NCI-H2107 (cell line): ENCODE results near the gene RUNX2.

Experiments used
- DNase-seq: peaks from one replicate; lab custom pipeline; 2025; lab: John Stamatoyannopoulos, UW

The RUNX2 gene

DNA sequence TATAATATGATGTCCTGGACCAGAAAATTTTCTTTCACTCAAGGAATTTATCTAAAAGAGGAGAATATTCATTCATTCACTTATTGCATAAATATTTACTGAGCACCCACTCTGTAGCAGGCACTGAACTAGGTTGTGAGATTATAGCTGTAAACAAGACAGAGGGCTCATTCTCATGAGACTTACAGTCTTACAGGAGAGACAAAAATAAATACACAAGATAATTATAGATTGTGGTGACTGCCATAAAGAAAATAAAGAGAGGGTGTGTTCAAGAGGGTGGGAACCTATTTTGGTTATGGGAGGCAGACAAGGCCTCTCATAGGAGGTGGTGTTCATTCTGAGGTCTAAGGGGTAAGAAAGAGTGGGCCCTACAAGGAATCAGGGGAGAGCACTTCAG lies 159.5 kb downstream of the RUNX2 start:
- no peak for DNase-seq

DNA sequence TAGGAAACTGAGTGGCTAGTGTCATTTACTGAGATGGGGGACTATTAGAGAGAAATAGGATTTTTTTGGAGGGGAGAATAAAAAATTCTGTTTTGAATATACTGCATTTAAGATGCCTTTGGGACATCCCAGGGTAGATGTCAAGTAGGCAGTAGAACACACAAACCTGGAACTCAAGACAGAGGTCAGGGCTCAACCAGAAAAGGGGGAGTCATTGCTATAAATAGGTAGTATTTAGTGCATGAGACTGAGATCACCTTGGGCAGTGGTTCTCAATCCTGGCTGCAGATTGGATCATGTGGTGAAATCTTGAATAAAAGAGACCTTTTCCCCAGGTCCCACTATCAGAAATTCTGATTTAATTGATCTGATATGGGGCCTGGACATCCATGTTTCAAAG lies 160.1 kb downstream of the RUNX2 start:
- no peak for DNase-seq

DNA sequence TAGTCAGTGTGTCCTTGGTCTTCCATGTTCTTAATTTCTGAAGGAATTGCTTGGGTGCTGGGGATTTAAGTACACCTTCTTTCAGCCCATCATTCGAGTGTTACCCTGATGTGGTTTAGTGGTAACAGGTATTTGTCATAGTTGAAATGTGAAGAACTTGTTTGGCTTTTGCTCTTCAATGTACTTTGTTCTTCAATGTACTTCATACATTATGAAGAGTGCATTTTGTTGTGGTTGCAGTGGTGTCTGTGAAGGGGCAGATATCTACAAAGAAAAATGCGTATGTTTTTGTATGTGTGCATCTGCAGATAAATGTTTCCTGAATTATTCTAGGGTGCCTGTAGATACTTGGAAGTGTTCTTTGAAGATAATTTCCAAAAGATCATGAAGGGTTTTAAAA lies 160.8 kb downstream of the RUNX2 start:
- no peak for DNase-seq

DNA sequence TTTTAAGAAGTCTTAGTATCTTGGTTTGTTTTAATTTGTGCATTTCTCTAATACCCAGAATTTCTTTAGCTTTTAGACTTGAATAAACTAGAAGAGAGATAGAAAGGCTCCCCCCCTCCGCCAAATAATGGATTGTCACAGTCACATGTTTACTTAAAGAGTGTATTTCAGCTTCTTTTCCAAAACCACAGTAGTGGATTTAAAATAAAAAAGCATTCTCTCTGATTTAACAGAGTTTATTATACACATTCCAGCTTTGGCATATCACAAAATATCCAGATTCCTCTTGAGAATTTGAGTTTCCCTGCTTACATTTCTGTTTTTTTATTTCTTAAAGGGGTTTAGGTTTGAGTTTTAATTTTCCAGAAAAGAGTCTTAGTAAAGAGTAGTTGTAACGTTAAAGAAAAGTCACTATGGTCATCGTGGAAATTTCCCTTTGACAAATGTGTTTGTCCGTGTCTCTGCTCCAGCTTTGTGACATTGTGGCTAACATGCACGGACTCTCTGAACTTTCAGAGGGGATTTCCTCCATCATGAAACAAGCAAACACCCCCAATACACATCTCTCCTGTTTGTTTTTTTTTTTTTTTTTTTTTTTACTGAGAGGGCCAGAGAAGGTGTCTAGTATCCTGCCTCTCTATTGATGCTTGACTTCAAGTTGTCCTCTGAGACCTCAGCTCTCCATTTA lies 163.1 kb downstream of the RUNX2 start:
- no peak for DNase-seq

DNA sequence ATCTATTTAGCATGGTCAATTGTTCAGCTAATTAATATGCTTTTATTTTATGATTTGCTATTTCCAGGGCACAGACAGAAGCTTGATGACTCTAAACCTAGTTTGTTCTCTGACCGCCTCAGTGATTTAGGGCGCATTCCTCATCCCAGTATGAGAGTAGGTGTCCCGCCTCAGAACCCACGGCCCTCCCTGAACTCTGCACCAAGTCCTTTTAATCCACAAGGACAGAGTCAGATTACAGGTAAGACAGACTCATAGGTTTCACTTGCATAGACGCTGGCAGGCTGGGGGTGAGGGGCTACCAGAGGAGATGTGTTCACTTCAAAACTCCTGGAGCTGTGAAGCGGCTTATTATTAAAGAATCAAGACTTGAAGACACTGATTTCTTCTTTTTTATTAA lies 163.7 kb downstream of the RUNX2 start:
- no peak for DNase-seq

DNA sequence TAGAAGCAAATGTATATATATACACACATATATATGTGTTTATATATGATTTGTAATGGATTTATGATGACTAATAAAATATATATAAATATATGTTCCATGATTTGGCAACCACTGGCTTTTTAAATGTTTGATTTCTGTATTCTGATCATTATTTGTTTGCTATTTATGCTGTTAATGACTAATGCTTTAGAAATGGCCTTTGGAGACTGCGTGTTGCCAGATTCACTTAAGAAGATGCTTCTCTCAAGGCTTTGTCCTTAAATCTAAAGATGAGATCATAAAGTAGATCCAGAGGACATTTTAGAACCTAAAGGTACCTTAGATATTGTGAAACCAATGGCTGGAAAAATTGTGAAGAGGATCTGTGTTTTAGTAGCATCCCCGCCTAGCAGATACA lies 165.6 kb downstream of the RUNX2 start:
- no peak for DNase-seq

DNA sequence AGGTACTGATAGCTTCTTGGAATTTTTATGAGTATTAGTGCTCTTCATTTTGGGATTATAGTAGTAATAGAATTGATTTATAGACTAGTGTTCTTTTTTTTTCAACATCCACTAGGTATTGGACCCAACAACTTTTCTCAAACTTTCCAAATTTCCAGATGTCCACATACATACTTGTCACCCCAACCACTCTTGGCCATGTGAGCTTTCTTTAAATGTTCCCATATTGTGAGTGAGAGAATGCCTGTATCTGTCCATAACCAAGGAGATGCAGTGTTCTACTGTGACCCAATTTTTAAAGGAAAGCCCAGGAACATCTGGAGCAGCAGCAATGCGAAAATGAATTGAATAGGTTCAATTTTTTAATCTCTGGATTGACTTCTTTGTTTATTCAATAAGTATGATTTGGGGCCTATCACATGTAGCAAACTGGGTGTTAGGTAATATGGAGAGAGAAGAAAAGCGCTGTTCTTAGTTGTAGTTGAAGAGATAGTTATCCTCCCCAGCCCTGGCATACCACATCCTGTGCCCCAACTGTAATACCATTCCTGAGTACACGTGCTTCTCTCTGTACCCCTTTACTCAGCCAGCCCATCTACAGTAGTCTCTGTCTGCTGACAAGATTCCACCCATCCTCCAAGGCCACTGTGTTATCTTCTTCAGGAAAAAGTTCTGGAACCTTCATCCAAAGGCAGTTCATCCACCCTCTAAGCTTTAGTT lies 166.4 kb downstream of the RUNX2 start:
- DNase-seq: no peak

DNA sequence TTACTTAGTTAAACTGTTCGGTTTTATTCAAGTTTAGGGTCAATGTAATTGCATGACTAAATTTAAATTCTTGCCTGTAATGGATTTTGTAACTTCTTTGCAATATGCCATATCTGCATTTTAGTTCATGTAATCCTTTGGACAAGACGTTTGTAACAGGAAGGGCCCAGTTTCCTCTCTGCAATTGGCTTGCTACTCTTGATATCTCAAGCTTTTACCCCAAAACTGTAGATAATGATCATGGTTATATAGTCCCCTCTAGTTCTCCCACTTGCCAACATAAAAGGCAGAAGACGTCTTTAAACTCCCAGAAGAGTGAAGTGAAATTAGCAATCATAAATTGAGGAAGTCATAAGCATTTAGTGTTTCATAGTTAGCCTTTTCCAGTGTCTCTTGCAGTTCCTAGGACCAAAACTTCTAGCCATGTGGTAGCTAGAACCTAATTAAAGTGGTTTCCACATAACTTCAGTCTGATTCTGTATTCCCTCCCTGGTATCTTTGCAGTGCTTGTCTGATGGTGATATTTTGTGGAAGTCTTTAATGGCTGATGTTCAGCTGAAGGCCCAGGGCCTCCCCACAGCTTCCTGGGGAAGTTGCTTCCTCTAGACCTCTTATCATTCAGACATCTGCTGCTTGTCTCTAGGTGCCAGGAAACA lies 167.4 kb downstream of the RUNX2 start:
- DNase-seq: no peak

DNA sequence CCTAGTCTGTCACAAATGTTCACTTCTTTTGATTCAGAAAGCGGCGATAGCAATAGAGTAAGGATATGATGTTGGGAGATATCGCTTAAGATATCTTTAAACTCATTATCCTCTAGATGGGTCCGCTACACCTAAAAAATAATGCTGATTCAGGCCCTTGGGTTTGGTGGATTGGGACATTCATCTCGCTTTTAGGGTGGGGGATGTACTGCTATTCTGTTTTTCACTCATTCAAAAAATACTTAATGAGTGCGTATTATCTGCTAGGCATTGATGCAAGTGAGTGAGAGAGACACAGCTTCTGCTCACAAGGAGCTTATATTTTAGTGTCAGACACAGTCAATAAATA lies 167.9 kb downstream of the RUNX2 start:
- no peak for DNase-seq

DNA sequence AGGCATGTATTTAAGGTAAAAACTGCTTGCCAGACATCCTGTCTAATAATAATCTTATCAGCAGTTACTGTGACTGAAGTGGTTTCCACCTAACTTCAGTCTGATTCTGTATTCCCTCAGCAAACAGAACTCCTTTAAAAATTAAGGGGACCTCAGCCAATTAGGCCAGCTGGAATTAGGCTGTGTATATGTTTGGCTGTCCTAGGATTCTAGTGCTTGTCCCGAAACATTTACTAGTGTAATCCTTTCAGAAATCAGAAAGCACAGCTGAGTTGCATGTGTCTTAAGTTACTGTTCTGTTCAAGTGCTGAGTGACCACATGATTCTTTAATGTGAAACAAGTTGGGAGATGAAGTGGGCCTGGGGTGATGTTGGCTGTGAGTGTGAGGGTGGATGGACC lies 170.5 kb downstream of the RUNX2 start:
- DNase-seq: no peak

DNA sequence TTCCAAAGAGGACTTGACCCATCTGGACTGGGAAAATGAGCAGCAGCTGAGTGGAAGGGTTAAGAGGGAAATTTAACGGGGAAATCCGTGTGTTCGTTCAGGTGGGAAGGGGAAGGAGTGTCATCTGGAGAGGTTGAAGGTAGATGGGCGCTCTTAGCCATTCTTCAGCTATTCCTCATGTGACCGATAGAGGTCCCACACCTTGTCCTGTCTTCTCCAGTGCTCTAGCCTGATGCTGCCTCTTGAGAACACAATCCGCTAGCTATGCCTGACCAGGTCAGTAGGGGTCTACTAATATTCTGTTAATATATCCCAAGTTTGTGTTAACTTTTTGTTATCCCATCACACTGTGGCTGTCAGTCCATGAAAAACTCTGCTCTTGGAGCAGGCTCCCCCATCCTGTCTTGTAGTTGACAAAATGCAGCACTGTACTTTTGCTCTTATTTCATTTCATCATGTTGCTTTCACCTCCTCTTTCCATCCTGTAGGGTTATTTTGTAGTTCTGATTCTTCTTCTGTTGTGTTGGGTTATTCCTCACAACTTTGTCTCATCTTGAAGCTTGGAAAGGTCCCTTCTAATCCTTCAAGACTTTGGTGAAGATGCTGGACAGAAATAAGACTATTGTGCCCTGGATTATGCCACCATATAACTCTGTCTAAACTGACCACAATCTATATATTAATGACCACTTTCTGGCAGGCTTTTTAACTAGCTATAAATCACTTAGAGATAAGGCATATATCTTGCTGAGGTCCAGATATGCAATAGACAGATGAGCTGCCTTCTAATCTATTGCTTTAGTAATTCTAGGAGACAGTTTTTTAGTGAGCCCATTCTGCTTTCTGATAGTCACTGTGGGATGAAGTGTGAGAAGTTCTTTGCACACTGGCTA lies 173.0 kb downstream of the RUNX2 start:
- DNase-seq: no peak

DNA sequence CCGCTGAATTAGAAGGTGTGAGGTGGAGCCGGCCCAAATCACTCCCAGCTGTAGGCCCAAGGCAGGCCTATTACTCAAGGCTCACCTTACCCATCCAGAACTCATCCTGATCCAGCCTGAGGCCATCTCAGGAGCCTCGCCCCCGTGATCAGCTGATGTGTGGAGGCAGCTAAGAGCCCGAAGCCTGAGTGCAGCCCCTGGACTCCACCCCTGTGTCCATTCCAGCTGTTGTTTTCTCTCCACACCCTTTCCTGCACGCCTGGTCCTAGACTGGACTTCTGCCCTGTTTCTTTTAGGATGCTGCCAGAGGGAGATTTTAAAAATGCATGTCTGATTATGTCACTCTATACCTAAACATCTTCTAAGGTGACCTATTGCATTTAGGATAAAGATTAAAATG lies 174.3 kb downstream of the RUNX2 start:
- no peak for DNase-seq

DNA sequence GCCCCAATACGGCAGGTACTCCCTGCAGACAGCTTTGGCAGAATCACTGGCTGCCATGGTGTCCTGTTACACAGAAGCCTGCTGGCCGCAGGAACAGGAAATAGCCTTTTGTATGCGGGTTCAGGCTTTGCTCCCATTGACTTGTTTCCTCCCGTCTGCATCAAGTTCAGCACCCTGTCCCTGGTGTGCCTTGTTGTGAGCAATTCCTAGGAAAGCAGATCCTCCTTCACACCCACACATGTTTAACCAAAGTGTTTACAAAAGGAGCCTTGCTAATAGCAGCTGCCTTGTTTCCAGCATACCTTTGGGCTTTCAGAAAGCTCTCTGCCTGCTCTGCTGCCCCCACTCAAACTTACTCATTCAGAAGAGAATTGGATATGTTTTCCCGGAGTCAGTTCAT lies 176.8 kb downstream of the RUNX2 start:
- DNase-seq: no peak

DNA sequence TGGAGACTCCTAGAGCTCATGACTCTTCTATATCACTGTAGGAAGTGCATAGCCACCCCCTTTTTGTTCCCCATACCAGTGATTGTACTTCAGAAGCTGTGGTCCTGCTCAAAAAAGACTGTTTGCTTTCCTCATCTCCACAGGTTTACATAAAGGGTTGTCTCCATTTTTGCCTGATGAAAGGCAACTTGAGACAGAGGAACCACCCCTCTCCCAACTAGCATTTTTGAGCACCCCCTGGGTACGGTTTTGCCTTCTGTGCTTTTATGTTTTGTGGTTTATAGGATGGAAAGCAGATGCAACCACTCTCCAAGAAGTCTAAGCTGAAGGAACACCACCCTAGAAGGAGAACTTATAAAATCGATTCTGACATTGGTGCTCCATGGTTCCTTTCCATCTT lies 177.3 kb downstream of the RUNX2 start:
- no peak for DNase-seq

DNA sequence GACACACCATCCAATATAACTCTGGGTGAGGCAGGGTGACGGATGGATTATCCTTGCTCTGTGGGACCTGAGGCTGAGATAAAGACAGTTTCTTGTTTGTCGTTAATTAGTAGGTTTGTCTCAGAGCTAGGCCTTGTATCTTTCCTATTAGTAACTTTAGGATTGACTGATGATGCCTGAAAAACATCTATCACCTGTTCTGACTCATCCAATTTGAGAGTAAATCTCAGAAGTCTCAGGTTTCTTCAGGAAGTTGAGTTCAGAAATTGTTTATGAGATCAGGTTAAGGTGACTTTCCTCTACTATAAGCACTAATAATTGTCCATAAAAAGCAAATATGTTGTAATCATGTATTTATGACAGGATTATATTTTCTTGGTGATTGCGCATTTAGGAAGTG lies 179.1 kb downstream of the RUNX2 start:
- no peak for DNase-seq

DNA sequence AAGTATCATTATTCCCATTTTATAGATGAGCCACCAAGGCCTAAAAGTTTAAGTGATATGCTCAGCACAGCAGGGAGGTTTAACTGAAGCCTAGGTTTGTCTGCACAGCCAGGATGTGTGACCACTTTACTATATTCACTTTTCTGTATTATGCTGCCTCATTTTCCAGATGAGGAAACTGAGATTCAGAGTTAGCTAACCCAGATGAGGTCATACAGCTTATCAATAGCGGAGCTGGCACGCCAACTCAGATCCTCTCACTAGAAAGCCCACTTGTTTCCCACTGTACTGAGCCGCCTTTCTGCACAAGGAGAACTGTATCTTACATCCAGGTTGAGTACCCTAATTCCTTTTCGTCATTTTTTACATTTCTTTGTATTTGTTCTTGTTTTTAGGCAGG lies 181.3 kb downstream of the RUNX2 start:
- no peak for DNase-seq

DNA sequence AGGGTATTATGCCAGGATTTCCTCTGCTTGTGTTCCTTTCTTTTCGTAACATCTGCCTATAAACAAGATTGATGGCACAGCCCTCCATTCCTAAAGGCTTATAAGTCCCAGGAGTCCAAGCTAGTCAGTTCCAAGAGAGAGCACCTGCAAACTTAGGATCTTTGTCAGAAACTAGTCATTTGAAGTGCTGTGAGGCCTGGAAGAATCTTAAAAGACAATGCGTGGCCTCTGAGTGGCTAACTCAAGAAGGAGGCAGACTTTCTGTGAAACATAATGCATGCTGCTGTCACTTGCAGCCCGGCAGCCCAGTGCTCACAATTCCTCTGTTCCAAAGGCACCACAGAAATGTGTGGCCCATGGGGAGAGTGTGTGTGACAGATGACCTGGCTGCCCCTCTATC lies 184.6 kb downstream of the RUNX2 start:
- DNase-seq: no peak

DNA sequence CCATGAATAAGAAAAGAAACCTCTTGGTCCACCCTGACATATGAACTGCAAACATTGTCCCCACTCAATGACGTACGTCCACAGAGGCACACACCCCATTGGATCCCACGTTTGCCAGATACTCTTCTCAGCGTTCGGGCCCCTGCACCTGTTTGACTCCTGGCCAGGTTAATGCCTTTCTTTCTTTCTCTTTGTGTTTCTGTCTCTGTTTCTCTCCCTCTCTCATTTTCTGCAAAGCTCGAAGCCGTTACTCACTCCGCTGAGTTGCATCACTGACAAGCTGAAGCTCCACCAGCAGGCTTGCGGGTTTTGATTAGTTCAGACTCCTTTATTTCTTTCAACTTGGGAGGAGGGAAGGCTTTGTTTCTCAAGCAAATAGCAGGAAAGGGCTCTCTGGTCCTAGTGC lies 185.1 kb downstream of the RUNX2 start:
- DNase-seq: no peak

DNA sequence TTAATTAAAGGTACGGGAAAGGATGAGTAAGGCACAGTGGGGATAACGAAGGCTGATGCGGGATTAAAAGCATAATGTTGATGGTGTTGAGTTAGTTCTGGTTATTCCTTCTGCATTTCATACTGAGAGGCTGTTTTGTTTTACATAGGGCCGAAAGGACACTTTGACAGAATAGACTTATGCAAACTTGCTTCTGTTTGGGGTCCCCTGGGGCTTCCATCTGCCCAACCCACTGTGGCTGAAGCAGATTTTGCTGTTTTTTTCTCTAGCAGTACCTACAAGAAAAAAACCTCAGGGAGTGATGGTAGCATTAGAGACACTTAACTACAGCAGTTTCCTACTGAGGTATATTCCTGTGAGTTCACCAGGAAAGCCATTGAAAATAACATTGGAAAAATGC lies 185.7 kb downstream of the RUNX2 start:
- no peak for DNase-seq

DNA sequence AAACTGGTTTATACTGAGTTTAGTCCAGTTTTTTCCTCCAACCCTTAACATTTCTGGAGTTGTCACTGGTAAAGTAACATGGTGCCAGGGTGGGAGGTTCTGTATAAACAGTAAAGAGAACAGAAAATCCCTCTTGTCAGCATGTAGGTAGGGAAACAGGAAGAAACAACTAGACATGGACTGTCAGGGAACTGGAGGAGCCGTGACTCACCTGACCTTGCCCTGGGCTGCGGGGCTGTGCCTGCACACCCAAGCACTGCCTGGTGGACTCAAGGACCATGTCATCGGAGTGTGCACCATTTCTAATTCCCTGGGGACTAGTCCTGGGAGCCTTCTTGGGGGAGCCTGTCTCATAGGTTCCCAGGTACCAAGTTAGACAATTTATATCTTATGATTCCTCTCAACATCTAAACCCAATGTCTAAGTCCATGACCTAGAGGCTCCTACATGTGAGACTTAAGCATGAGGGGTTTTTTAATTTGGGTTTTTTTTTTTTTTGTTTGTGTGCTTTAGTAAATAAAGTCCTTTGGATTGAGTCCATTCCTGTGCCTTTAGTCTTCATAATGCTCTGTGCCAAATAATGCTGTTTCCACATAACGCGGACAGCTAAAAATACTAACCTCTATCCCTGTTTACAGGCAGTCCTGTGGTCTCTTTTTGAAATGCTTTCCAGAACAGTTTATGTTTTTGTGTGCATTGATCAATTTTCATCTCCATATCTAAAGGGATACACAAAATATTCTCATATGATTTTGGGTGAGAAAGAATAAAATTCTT lies 186.5 kb downstream of the RUNX2 start:
- DNase-seq: no peak

DNA sequence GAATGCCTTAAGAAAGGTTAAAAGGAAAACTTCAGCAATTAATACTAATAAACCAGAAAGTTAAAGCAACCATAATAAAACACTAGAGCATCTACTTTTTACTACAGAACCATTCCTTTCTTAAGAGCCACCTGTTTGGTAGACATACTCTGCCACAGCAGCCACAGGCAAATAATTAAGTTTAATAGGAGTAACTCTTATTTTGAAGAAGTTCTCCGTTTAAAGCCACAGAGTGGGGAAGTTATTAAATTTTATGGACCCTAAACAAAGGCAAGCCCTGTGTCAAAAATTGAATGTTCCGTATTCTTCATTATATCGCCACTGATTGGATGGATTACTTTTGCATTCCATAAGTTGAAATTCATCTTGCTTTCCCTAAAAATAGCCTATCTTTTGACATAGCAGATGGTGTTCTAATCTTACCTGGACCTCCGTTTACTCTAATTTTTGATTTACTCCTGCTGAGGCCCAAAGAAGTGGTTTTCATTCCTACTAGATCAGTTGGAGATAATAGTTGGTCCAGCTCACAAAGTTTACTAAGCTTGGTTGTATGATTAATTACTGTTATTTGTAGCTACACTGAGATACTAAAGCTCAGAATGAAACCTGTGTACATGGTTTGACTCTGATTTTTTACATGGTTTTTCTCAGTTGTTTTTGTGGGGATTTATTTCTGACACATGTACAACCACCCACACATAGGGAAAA lies 190.0 kb downstream of the RUNX2 start:
- DNase-seq: no peak
